Measurements from ENCODE around the gene MMP20. TPM values are rescaled to one million over a fixed set of nuclear protein-coding genes. Genes with fewer than 3 reads are reported as not detected.

Gene MMP20
- total RNA-seq, 4 donors from 2014 or later, result not detected

DNA sequence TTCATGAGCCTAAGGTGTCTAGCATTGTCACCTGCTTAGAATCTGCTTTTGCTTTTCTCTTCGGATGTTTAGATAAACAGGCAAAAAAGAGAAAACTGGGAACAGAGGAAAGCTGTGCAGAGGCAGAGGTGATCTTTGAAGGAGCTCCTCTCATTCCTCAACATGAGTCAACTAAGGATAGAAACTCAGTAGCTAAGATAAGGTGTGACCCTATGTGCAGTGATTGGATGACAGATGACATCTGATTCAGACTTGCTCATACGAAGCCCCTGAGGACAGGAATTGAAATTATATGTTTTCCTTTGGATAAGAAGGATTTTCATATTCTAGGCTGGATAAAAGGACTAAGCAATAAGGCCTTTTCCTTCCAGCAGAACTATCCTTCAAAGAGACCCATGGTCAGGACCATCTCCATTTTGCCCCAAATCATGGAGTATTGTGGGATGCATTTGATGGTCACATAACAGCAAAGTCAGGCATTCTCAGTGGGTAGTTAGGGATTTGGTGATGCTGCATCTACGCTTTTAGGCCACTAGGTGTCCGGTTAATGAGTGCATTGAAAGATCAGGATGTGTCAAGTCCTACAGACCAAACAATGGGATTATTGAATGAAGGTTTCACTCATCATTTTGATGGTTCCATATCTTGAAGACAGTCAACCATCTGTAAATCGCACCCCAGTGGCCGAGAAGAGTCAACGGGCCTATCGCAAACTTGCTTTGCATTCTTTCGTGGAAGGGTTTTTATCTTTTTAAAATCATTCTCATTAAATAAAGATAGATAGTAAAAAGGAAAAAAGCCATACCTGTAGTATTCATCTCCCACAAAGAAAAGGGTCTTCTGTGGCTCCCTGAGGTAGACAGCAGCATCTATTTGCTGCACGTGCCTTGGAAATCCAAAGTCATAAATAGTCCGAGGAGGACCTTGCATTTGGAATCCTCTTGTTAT, 32.2 kb downstream of the MMP20 start:
- Histone ChIP-seq H3K4me3 (no peak overlapping the region), H3K27ac (no peak overlapping the region), H3K4me1 (no peaks in the 10 kb centered on the region), H3K36me3 (no peaks in the 10 kb centered on the region), H3K27me3 (no peaks in the 10 kb centered on the region), H3K9me3 (no peaks in the 10 kb centered on the region)
- TF ChIP-seq, protein P1, sequence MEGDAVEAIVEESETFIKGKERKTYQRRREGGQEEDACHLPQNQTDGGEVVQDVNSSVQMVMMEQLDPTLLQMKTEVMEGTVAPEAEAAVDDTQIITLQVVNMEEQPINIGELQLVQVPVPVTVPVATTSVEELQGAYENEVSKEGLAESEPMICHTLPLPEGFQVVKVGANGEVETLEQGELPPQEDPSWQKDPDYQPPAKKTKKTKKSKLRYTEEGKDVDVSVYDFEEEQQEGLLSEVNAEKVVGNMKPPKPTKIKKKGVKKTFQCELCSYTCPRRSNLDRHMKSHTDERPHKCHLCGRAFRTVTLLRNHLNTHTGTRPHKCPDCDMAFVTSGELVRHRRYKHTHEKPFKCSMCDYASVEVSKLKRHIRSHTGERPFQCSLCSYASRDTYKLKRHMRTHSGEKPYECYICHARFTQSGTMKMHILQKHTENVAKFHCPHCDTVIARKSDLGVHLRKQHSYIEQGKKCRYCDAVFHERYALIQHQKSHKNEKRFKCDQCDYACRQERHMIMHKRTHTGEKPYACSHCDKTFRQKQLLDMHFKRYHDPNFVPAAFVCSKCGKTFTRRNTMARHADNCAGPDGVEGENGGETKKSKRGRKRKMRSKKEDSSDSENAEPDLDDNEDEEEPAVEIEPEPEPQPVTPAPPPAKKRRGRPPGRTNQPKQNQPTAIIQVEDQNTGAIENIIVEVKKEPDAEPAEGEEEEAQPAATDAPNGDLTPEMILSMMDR (IDR thresholded peaks at IDR 0.05 in 4 of 5, conservative IDR thresholded peaks at IDR 0.05 in 1 of 5), result no peak
- TF ChIP-seq POLR2A (IDR thresholded peaks at IDR 0.05), result no peak
- ATAC-seq (no peak), DNase-seq (no peak)
- in situ Hi-C loops (cut with MboI; ENCODE audit: low sequenced_read_pairs in 4 of 4) (no loop called here), intact Hi-C loops (cut with DNase I; ENCODE audit: low total_unique reads) (no loop called here)

DNA sequence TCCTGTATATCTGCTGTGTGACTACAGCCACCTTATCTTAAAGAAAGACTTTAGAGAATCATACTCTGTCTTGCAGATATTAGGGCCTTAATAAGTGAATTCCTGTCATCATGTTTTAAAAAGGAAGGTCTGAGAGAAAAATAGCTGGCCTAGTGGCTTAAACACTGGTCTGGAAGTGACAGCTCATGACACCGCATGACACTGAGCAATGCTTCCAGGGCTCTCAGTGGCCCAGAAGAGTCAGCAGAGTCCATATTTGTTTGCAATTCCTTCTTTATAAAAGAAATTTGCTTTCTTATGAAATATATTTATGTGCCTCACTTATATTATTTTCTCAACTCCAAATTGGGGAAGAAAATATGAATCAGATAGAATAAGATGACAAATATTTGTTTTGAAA, 33.0 kb downstream of the MMP20 start:
- H3K27me3 ChIP-seq, result no peaks in the 10 kb centered on the region
- no peak overlapping the region for H3K4me3 ChIP-seq
- TF ChIP-seq, protein P1 (IDR thresholded peaks at IDR 0.05 in 4 of 5, conservative IDR thresholded peaks at IDR 0.05 in 1 of 5), result no peak
- TF ChIP-seq POLR2A (IDR thresholded peaks at IDR 0.05), result no peak
- in situ Hi-C loops (cut with MboI; ENCODE audit: low sequenced_read_pairs in 4 of 4), result no loop called here
- no peaks in the 10 kb centered on the region for H3K4me1 ChIP-seq
- no peaks in the 10 kb centered on the region for H3K9me3 ChIP-seq
- no peaks in the 10 kb centered on the region for H3K36me3 ChIP-seq
- intact Hi-C loops (cut with DNase I; ENCODE audit: low total_unique reads), result no loop called here
- DNase-seq (no peak), ATAC-seq (no peak)
- no peak overlapping the region for H3K27ac ChIP-seq

DNA sequence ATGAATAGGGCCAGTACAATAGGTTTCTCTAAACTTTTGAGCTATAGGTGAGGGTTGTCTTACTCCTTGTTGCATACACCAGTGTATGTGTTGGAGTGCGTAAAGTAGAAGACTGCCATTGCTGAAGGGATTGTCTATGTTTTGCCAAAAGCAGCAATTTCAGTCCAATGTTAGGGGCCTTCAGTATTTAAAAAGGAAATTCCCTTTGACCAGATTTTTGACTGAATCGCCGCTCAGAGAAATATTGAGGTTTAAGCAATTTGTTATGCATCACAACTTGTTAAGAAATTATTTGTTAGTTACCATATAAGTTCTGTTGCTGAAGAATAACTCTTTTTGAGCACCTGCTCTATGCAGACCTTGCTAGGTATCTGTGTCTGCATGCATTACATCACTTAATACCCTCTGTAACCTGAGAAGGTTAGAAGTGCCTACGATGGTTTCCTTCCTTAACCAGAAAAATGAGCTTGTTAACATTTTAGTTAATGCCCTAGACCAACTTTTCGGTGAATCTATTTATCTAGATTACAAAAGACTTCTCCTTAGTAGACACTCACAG, 33.9 kb downstream of the MMP20 start:
- TF ChIP-seq, protein P1 (IDR thresholded peaks at IDR 0.05 in 4 of 5, conservative IDR thresholded peaks at IDR 0.05 in 1 of 5), result no peak
- TF ChIP-seq POLR2A (IDR thresholded peaks at IDR 0.05), result no peak
- Histone ChIP-seq H3K9me3 (no peaks in the 10 kb centered on the region), H3K4me3 (no peak overlapping the region), H3K27me3 (no peaks in the 10 kb centered on the region), H3K27ac (no peak overlapping the region), H3K36me3 (no peaks in the 10 kb centered on the region), H3K4me1 (no peaks in the 10 kb centered on the region)
- intact Hi-C loops (cut with DNase I; ENCODE audit: low total_unique reads), result no loop called here
- ATAC-seq, result no peak
- no peak for DNase-seq
- in situ Hi-C loops (cut with MboI; ENCODE audit: low sequenced_read_pairs in 4 of 4), result no loop called here

DNA sequence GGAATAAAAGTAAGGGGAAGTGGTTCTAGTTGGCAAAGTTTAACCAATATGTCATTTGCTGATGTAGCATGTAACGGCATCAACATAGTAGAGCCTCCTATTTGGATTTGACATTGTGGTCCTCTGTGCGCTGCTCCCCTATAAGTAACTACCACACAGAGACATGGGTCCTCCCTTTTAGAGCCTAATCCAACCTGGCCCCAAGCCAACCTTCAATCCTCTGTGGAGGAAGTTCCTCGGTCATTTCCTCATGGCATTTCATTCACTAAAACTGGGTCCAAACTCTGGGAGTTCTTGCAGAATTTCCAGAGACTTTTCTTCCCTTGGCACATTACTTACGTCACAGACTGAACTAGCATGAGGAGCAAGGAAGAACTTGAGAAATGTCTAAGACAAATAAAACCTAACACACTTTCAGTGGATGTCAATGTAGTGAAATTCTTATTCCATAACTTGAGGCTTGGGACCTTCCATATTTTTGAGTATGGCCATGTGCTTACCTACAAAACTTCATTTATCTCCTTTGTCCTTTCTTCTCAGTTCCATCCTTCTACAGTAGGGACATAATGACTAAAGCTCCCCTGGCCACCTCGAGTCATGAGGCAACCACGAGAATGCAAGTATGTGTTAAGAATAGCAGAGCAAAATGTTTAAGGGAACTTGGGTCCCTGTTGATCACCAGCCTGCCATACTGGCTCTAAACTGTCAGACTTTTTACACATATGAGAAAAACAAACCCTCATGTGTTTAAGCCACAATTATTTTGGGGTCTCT, 34.7 kb downstream of the MMP20 start:
- Histone ChIP-seq H3K36me3 (no peaks in the 10 kb centered on the region), H3K9me3 (no peaks in the 10 kb centered on the region), H3K27me3 (no peaks in the 10 kb centered on the region), H3K4me3 (no peak overlapping the region), H3K27ac (no peak overlapping the region), H3K4me1 (no peaks in the 10 kb centered on the region)
- intact Hi-C loops (cut with DNase I; ENCODE audit: low total_unique reads), result no loop called here
- in situ Hi-C loops (cut with MboI; ENCODE audit: low sequenced_read_pairs in 4 of 4), result no loop called here
- TF ChIP-seq POLR2A (IDR thresholded peaks at IDR 0.05), result no peak
- TF ChIP-seq, protein P1 (IDR thresholded peaks at IDR 0.05 in 4 of 5, conservative IDR thresholded peaks at IDR 0.05 in 1 of 5), result no peak
- DNase-seq (no peak), ATAC-seq (no peak)

Data from gastrocnemius medialis (tissue), 4 donors.